H1 (cell line): ENCODE data around the gene UNC50. TPM values are rescaled to one million over a fixed set of nuclear protein-coding genes. Genes with fewer than 3 reads are reported as not detected.

Experiments
- CTCF ChIA-PET: fragments of 300-600 bp; sonication (Branson Sonifier 250); formaldehyde crosslinking; loops from one replicate; lab custom pipeline; 2021; ENCODE audit not compliant: partially characterized antibody; lab: Charles Lee
- POLR2A ChIA-PET: fragments of 300-600 bp; sonication (Branson Sonifier 250); formaldehyde crosslinking; loops from one replicate; lab custom pipeline; 2021; ENCODE audit warnings: inconsistent platforms; ENCODE audit not compliant: partially characterized antibody; lab: Charles Lee
- DNase-seq, 2 experiments: peaks; one replicate each; pipeline versions ENCODE4 v3.0.0 to v3.0.0-alpha.2; 2010 to 2022; ENCODE audit warnings: low spot score in 2 of 2, low read depth in 1 of 2, mixed read lengths in 1 of 2
- FAIRE-seq: peaks from 2 replicates; lab custom pipeline; 2011; peaks lifted over from hg19 to GRCh38; lab: Jason Lieb, UNC
- H2AFZ ChIP-seq: 2 replicates; pipeline ENCODE4 v1.8.1; 2012; ENCODE audit warnings: low read length, inconsistent platforms
- H2AK5ac ChIP-seq: 2 replicates; pipeline ENCODE4 v1.6.1; 2013; ENCODE audit warnings: low read depth, low read length
- H2BK120ac ChIP-seq: replicated peaks from 2 replicates; pipeline ENCODE3; 2013; ENCODE audit warnings: low read depth, low read length, inconsistent platforms
- H2BK12ac ChIP-seq: 2 replicates; pipeline ENCODE4 v1.6.1; 2013; ENCODE audit warnings: low read depth, low read length
- H2BK15ac ChIP-seq: 2 replicates; pipeline ENCODE4 v1.6.1; 2013; ENCODE audit warnings: low read length
- H2BK20ac ChIP-seq: 2 replicates; pipeline ENCODE4 v1.6.1; 2013; ENCODE audit warnings: low read length
- H2BK5ac ChIP-seq: 2 replicates; pipeline ENCODE4 v1.6.1; 2013; ENCODE audit warnings: low read depth, low read length
- H3K14ac ChIP-seq: 2 replicates; pipeline ENCODE4 v1.6.1; 2013; ENCODE audit warnings: inconsistent platforms; ENCODE audit not compliant: insufficient read length
- H3K18ac ChIP-seq: 2 replicates; pipeline ENCODE4 v1.6.1; 2013; ENCODE audit warnings: low read length; ENCODE audit errors: extremely low read depth
- H3K23ac ChIP-seq: 2 replicates; pipeline ENCODE4 v1.6.1; 2013; ENCODE audit warnings: inconsistent platforms; ENCODE audit not compliant: insufficient read length
- H3K23me2 ChIP-seq: 2 replicates; pipeline ENCODE4 v1.6.1; 2013; ENCODE audit warnings: low read depth, low read length
- H3K27ac ChIP-seq: 2 replicates; pipeline ENCODE4 v1.6.1; 2011; ENCODE audit warnings: low read depth, low read length, inconsistent platforms
- H3K27me3 ChIP-seq, 4 experiments: replicated peaks in 1 of 4; 1 replicate in 1 of 4; 2 replicates in 3 of 4; pipeline versions ENCODE4 v1.6.1 to v1.8.1; 2011 to 2013; ENCODE audit warnings: low read length in 3 of 4, mild to moderate bottlenecking in 3 of 4, inconsistent platforms in 2 of 4, mixed read lengths in 2 of 4, moderate library complexity in 1 of 4; ENCODE audit not compliant: control insufficient read depth in 3 of 4, insufficient read depth in 3 of 4; ENCODE audit errors: extremely low read depth in 1 of 4
- H3K36me3 ChIP-seq, 4 experiments: 2 replicates each; pipeline versions ENCODE4 v1.6.1 to v1.8.1; 2011 to 2013; ENCODE audit warnings: mild to moderate bottlenecking in 4 of 4, low read length in 3 of 4, moderate library complexity in 2 of 4, control low read depth in 1 of 4, inconsistent platforms in 1 of 4; ENCODE audit not compliant: insufficient read depth in 4 of 4, control insufficient read depth in 2 of 4
- H3K4ac ChIP-seq: replicated peaks from 2 replicates; pipeline ENCODE3; 2013; ENCODE audit warnings: low read length, low read depth, mixed read lengths, inconsistent platforms; ENCODE audit not compliant: insufficient read length
- H3K4me1 ChIP-seq, 4 experiments: replicated peaks in 1 of 4; 1 replicate in 1 of 4; 2 replicates in 3 of 4; pipeline versions ENCODE4 v1.6.1 to v1.8.1; 2011 to 2013; ENCODE audit warnings: low read length in 3 of 4, inconsistent platforms in 2 of 4, mixed read lengths in 1 of 4; ENCODE audit not compliant: insufficient read depth in 4 of 4, control insufficient read depth in 3 of 4
- H3K4me2 ChIP-seq, 2 experiments: 2 replicates each; pipeline versions ENCODE4 v1.6.1 to v1.8.1; 2011 to 2013; ENCODE audit warnings: low read depth in 2 of 2, low read length in 2 of 2, control low read depth in 1 of 2, inconsistent platforms in 1 of 2, mild to moderate bottlenecking in 1 of 2; ENCODE audit not compliant: insufficient read depth in 1 of 2
- H3K4me3 ChIP-seq, 4 experiments: fragments of 200-600, 300-600 bp in 1 of 4; sonication (generic), shearing (Covaris generic), sonication (Bioruptor Twin) in 1 of 4; 2 replicates each; pipeline versions ENCODE4 v1.5.1 to v1.8.1; 2011 to 2016; ENCODE audit warnings: low read length in 4 of 4, low read depth in 3 of 4, control low read depth in 2 of 4, inconsistent platforms in 2 of 4, mild to moderate bottlenecking in 2 of 4, mixed read lengths in 1 of 4, moderate library complexity in 1 of 4; ENCODE audit not compliant: insufficient read depth in 2 of 4; ENCODE audit errors: extremely low read depth in 1 of 4
- H3K56ac ChIP-seq: replicated peaks from 2 replicates; pipeline ENCODE3; 2013; ENCODE audit warnings: low read depth, mild to moderate bottlenecking, mixed read lengths, low read length, inconsistent platforms; ENCODE audit not compliant: insufficient read length
- H3K79me1 ChIP-seq: 2 replicates; pipeline ENCODE4 v1.6.1; 2013; ENCODE audit warnings: low read depth, low read length, control low read depth
- H3K79me2 ChIP-seq, 2 experiments: 2 replicates each; pipeline versions ENCODE4 v1.6.1 to v1.8.1; 2012 to 2013; ENCODE audit warnings: low read length in 2 of 2, mild to moderate bottlenecking in 2 of 2, inconsistent platforms in 1 of 2; ENCODE audit not compliant: insufficient read depth in 2 of 2, control insufficient read depth in 1 of 2
- H3K9ac ChIP-seq, 4 experiments: replicated peaks in 1 of 4; 1 replicate in 1 of 4; 2 replicates in 3 of 4; pipeline versions ENCODE4 v1.6.1 to v1.8.1; 2011 to 2013; ENCODE audit warnings: low read depth in 3 of 4, low read length in 3 of 4, control low read depth in 2 of 4, mild to moderate bottlenecking in 2 of 4, moderate library complexity in 2 of 4, inconsistent platforms in 1 of 4; ENCODE audit errors: extremely low read depth in 1 of 4
- H3K9me3 ChIP-seq, 2 experiments: 2 replicates each; pipeline versions ENCODE4 v1.6.1 to v1.8.1; 2012 to 2013; ENCODE audit warnings: mild to moderate bottlenecking in 2 of 2, moderate library complexity in 2 of 2, control low read depth in 1 of 2, inconsistent platforms in 1 of 2, low read depth in 1 of 2, low read length in 1 of 2, mixed read lengths in 1 of 2; ENCODE audit not compliant: insufficient read depth in 2 of 2
- H4K20me1 ChIP-seq, 2 experiments: replicated peaks in 1 of 2; 2 replicates each; pipeline versions ENCODE3 to v1.8.1; 2011 to 2013; ENCODE audit warnings: inconsistent platforms in 2 of 2, low read length in 2 of 2, mild to moderate bottlenecking in 1 of 2; ENCODE audit not compliant: insufficient read depth in 2 of 2, control insufficient read depth in 1 of 2
- H4K5ac ChIP-seq: 2 replicates; pipeline ENCODE4 v1.6.1; 2013; ENCODE audit warnings: low read length, low read depth, mixed read lengths, inconsistent platforms; ENCODE audit not compliant: insufficient read length
- H4K8ac ChIP-seq: 2 replicates; pipeline ENCODE4 v1.8.0; 2013; ENCODE audit warnings: mild to moderate bottlenecking, moderate library complexity, low read length, inconsistent platforms; ENCODE audit not compliant: insufficient read depth; ENCODE audit errors: extremely low read depth
- H4K91ac ChIP-seq: replicated peaks from 2 replicates; pipeline ENCODE3; 2013; ENCODE audit warnings: low read length, mixed read lengths, inconsistent platforms; ENCODE audit not compliant: insufficient read length
- BACH1 ChIP-seq: IDR thresholded peaks from 2 replicates; pipeline ENCODE4 v1.6.1; 2012; ENCODE audit warnings: low read length, improper control_type of control experiment
- CBX5 ChIP-seq: fragments of 300-800, 300-1000 bp; sonication (generic); IDR thresholded peaks from 2 replicates; pipeline ENCODE4 v1.7.1; 2016; ENCODE audit warnings: antibody characterized with exemption, low read length, low read depth
- GABPA ChIP-seq: IDR thresholded peaks from 2 replicates; pipeline ENCODE4 v1.6.1; 2011; ENCODE audit warnings: mild to moderate bottlenecking, low read length, moderate library complexity, borderline replicate concordance; ENCODE audit not compliant: insufficient read depth
- KDM4A ChIP-seq: IDR thresholded peaks from one replicate; pipeline ENCODE4 v1.7.1; 2012; ENCODE audit warnings: low read depth, mild to moderate bottlenecking, moderate library complexity, low read length, inconsistent platforms; ENCODE audit not compliant: severe bottlenecking
- KDM5A ChIP-seq: fragments of 200-600 bp; IDR thresholded peaks from 2 replicates; pipeline ENCODE4 v1.7.1; 2012; ENCODE audit warnings: mild to moderate bottlenecking, low read length, inconsistent platforms, mixed read lengths
- MAFK ChIP-seq: IDR thresholded peaks from 2 replicates; pipeline ENCODE4 v1.6.1; 2012; ENCODE audit warnings: low read depth, mild to moderate bottlenecking, improper control_type of control experiment, low read length
- POLR2A ChIP-seq, 2 experiments: IDR thresholded peaks; 1 replicate in 1 of 2; 2 replicates in 1 of 2; pipeline ENCODE4 v1.6.1; 2011; ENCODE audit warnings: low read depth in 2 of 2, low read length in 2 of 2, mild to moderate bottlenecking in 2 of 2; ENCODE audit errors: control extremely low read depth in 1 of 2
- RXRA ChIP-seq: IDR thresholded peaks from 2 replicates; pipeline ENCODE4 v1.6.1; 2011; ENCODE audit warnings: low read depth, mild to moderate bottlenecking, low read length, moderate library complexity; ENCODE audit not compliant: insufficient read depth
- WGBS, 2 experiments: shearing (Covaris generic) in 1 of 2; methylation state at CpG; one replicate each; pipeline versions ENCODE4 v1.1.6 to v1.1.7; 2013 to 2015; ENCODE audit warnings: low lambda C conversion rate in 2 of 2, mixed read lengths in 2 of 2, inconsistent platforms in 1 of 2, low coverage in 1 of 2, missing lambda C conversion rate in 1 of 2; ENCODE audit not compliant: insufficient replicate concordance in 2 of 2, insufficient coverage in 1 of 2, insufficient read length in 1 of 2; ENCODE audit errors: extremely low coverage in 1 of 2, missing lambda C conversion rate in 1 of 2; 5-methylcytosine and 5-hydroxymethylcytosine counted together
- polyA plus RNA-seq, 7 experiments: library from polyadenylated mRNA; depleted of rRNA in 3 of 7; stranded (reverse) in 5 of 7; unstranded in 2 of 7; fragments of >200 nt in 5 of 7; fragments of 200-250 nt in 2 of 7; gene quantifications; 1 replicate in 5 of 7; 2 replicates in 1 of 7; 4 replicates in 1 of 7; pipeline versions ENCODE4 v1.2.1 to v1.2.3, GENCODE V29; 2011 to 2013; ENCODE audit warnings: missing spikeins in 2 of 7, mixed read lengths in 2 of 7
- total RNA-seq: library from RNA; stranded (reverse); fragmentation: NEBNext Ultra II Directional; extraction: Animal tissue kit (Norgen Biotek cat#: 25700); gene quantifications from 2 replicates; pipeline ENCODE4 v1.2.1, GENCODE V29; 2021
- TF ChIP-seq, protein P1 (sequence below): IDR thresholded peaks from 2 replicates; pipeline ENCODE4 v1.6.1; 2011; ENCODE audit warnings: low read length, improper control_type of control experiment
- TF ChIP-seq, protein P2 (sequence below), 3 experiments: IDR thresholded peaks; 1 replicate in 2 of 3; 2 replicates in 1 of 3; pipeline versions ENCODE4 v1.5.1 to v1.6.1; 2011; ENCODE audit warnings: low read length in 3 of 3, mild to moderate bottlenecking in 3 of 3, inconsistent platforms in 2 of 3, low read depth in 1 of 3, moderate library complexity in 1 of 3; ENCODE audit not compliant: insufficient read depth in 1 of 3; ENCODE audit errors: control extremely low read depth in 1 of 3

Gene UNC50
- total and polyA plus RNA-seq, 2 of the 8 experiments (the other 6 are each of a cell fraction or from before 2014, with no cell fraction given): 33.4 to 58.5 TPM

DNA sequence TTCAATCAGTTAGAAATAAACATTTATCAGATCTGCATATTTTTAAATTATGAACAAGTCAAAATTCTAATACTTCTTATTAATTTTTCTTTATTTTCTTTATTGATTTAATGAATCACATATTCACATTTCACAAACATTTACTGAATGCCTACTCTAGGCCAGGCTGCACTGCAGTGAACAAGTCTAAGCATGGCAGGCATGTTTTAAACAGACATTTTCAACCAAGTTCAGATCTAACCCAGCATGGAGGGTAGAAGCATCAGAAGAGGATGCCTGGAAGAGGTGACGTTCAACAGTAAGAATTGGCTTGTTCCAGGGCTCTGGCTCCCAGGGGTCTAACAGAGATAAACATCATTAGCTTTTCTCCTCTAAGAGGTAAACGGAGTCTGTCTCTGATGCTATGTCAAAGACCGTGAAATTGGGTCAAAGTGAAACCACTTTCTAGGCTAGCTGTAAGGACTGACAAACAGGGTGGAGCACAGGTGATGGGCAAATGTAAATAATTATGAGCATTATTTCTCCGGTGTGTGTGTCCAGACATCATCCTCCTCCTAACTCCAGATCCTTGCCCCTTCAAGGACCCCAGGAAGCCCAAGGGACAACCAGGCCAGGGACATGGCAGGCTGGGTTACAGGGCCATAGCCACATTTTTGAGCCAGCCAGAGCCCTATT is 50.6 kb downstream of the UNC50 start:
- FAIRE-seq (no peak), DNase-seq (no peak)
- H4K5ac ChIP-seq: no peak overlapping the region
- no peaks in the 10 kb centered on the region for H3K36me3 ChIP-seq
- no peak overlapping the region for H3K9ac ChIP-seq
- no peaks in the 10 kb centered on the region for H3K79me1 ChIP-seq
- no peaks in the 10 kb centered on the region for H3K79me2 ChIP-seq
- no peak overlapping the region for H3K27ac ChIP-seq
- H2BK15ac ChIP-seq: no peak overlapping the region
- H3K4me3 ChIP-seq: no peak overlapping the region
- H3K4me2 ChIP-seq: no peak overlapping the region
- no peaks in the 10 kb centered on the region for H3K27me3 ChIP-seq
- no peaks in the 10 kb centered on the region for H3K23me2 ChIP-seq
- H4K20me1 ChIP-seq: no peaks in the 10 kb centered on the region
- ChIA-PET CTCF (interaction anchor here (1.6 kb wide), 1 partner anchor 24 kb away, joined by 3 read pairs; no protein-coding TSS in a partner anchor), POLR2A (no interaction called here)
- H2BK5ac ChIP-seq: no peak overlapping the region
- H2AK5ac ChIP-seq: no peak overlapping the region
- H3K23ac ChIP-seq: no peak overlapping the region
- no peak overlapping the region for H2BK20ac ChIP-seq
- H3K4ac ChIP-seq: no peak overlapping the region
- no peak overlapping the region for H4K91ac ChIP-seq
- H3K14ac ChIP-seq: no peak overlapping the region
- no peak overlapping the region for H3K18ac ChIP-seq
- no peak overlapping the region; the same call in 1 of the 2 replicates for H4K8ac ChIP-seq
- no peak overlapping the region for H2BK120ac ChIP-seq
- H3K4me1 ChIP-seq: no peaks in the 10 kb centered on the region
- H3K56ac ChIP-seq: no peak overlapping the region
- no peak overlapping the region for H2AFZ ChIP-seq
- H2BK12ac ChIP-seq: no peak overlapping the region
- H3K9me3 ChIP-seq: no peaks in the 10 kb centered on the region
- WGBS, 2 experiments: 93% methylated on average over 4 of the region's 4 CpGs; no CpG with 5 or more reads in 1 of the 2 experiments
- TF ChIP-seq KDM5A (no peak), RXRA (no peak), BACH1 (no peak), KDM4A (no peak), POLR2A (IDR thresholded peaks at IDR 0.05; ENCODE audit: control extremely low read depth in 1 of 2, low read depth in 2 of 2, low read length in 2 of 2) (no peak), CBX5 (no peak), MAFK (no peak), GABPA (no peak)
- TF ChIP-seq, protein P1, sequence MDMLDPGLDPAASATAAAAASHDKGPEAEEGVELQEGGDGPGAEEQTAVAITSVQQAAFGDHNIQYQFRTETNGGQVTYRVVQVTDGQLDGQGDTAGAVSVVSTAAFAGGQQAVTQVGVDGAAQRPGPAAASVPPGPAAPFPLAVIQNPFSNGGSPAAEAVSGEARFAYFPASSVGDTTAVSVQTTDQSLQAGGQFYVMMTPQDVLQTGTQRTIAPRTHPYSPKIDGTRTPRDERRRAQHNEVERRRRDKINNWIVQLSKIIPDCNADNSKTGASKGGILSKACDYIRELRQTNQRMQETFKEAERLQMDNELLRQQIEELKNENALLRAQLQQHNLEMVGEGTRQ: no peak
- TF ChIP-seq, protein P2, sequence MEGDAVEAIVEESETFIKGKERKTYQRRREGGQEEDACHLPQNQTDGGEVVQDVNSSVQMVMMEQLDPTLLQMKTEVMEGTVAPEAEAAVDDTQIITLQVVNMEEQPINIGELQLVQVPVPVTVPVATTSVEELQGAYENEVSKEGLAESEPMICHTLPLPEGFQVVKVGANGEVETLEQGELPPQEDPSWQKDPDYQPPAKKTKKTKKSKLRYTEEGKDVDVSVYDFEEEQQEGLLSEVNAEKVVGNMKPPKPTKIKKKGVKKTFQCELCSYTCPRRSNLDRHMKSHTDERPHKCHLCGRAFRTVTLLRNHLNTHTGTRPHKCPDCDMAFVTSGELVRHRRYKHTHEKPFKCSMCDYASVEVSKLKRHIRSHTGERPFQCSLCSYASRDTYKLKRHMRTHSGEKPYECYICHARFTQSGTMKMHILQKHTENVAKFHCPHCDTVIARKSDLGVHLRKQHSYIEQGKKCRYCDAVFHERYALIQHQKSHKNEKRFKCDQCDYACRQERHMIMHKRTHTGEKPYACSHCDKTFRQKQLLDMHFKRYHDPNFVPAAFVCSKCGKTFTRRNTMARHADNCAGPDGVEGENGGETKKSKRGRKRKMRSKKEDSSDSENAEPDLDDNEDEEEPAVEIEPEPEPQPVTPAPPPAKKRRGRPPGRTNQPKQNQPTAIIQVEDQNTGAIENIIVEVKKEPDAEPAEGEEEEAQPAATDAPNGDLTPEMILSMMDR (IDR thresholded peaks at IDR 0.05; ENCODE audit: control extremely low read depth in 1 of 3, insufficient read depth in 1 of 3, low read depth in 1 of 3, low read length in 3 of 3): no peak
